A549 (cell line): ENCODE measurements around the gene GALR3.
A peak's percentile ranks its signal among the peaks of the same experiment; 100 is the strongest.

ENCODE experiments used
- CHD2 ChIP-seq: fragments of 150-350 bp; IDR thresholded peaks from 2 replicates; pipeline ENCODE4 v1.6.1; 2014; ENCODE audit warnings: low read length; ENCODE audit not compliant: partially characterized antibody
- KDM5A ChIP-seq: fragments of 200-600 bp; sonication (generic); IDR thresholded peaks from 2 replicates; pipeline ENCODE4 v1.6.1; 2016; ENCODE audit warnings: antibody characterized with exemption, mild to moderate bottlenecking
- POLR2A ChIP-seq: IDR thresholded peaks from 2 replicates; pipeline ENCODE4 v1.6.1; 2012; ENCODE audit warnings: mild to moderate bottlenecking, low read length
- TFCP2L1 ChIP-seq: fragments of 250-450 bp; sonication (Bioruptor Pico); IDR thresholded peaks from 2 replicates; pipeline ENCODE4 v1.5.0; 2021; ENCODE audit warnings: mild to moderate bottlenecking
- ZC3H11A ChIP-seq: fragments of 450-650 bp; IDR thresholded peaks from 2 replicates; pipeline ENCODE4 v1.6.1; 2014; ENCODE audit warnings: antibody characterized with exemption, mild to moderate bottlenecking
- TF ChIP-seq, protein P1 (sequence below): fragments of >200 bp; sonication (Bioruptor Twin); formaldehyde crosslinking; IDR thresholded peaks from 3 replicates; pipeline ENCODE4 v1.5.1; 2016
- TF ChIP-seq, protein P2 (sequence below): fragments of 200-600 bp; sonication (generic); IDR thresholded peaks from 2 replicates; pipeline ENCODE4 v1.6.1; 2016; ENCODE audit warnings: antibody characterized with exemption, mild to moderate bottlenecking, moderate library complexity

DNA sequence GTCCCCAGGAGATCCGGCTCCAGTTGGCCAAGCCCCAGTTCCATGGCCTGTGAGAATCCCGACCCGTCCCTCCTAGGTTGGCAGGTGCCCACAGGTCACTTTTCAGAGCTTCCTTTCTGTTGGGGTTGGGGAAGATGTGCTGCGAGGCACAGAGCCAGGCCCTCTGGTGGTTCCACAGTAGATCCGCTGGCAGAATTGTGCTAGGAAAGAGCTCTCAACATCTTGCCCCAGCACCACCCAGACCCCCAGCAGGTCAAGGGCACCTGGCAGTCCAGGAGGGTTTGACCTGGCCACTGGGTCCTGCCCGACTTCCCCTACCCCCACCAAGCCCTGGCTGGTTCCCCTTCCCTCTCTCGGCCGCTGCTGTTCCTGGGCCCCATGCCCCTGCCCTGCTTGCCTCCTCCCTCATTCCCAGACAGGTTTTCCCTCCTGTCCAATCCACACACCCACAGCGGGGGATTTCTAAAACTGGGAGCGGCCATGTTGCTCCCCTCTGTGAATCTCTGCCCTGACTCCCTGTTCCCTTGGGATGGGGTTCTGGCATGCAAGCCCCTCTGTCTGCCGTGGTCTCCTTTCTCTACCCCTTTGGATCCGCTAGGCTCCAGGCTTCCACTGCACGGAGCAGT lies 41.6 kb upstream of the GALR3 start:
- TF ChIP-seq, protein P1, sequence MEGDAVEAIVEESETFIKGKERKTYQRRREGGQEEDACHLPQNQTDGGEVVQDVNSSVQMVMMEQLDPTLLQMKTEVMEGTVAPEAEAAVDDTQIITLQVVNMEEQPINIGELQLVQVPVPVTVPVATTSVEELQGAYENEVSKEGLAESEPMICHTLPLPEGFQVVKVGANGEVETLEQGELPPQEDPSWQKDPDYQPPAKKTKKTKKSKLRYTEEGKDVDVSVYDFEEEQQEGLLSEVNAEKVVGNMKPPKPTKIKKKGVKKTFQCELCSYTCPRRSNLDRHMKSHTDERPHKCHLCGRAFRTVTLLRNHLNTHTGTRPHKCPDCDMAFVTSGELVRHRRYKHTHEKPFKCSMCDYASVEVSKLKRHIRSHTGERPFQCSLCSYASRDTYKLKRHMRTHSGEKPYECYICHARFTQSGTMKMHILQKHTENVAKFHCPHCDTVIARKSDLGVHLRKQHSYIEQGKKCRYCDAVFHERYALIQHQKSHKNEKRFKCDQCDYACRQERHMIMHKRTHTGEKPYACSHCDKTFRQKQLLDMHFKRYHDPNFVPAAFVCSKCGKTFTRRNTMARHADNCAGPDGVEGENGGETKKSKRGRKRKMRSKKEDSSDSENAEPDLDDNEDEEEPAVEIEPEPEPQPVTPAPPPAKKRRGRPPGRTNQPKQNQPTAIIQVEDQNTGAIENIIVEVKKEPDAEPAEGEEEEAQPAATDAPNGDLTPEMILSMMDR: peak; percentile 7; the same call in 1 of the 3 replicates
- TF ChIP-seq TFCP2L1 (CRISPR knock-in tag) (no peak), POLR2A (no peak), KDM5A (no peak), CHD2 (no peak), ZC3H11A (no peak)
- TF ChIP-seq, protein P2, sequence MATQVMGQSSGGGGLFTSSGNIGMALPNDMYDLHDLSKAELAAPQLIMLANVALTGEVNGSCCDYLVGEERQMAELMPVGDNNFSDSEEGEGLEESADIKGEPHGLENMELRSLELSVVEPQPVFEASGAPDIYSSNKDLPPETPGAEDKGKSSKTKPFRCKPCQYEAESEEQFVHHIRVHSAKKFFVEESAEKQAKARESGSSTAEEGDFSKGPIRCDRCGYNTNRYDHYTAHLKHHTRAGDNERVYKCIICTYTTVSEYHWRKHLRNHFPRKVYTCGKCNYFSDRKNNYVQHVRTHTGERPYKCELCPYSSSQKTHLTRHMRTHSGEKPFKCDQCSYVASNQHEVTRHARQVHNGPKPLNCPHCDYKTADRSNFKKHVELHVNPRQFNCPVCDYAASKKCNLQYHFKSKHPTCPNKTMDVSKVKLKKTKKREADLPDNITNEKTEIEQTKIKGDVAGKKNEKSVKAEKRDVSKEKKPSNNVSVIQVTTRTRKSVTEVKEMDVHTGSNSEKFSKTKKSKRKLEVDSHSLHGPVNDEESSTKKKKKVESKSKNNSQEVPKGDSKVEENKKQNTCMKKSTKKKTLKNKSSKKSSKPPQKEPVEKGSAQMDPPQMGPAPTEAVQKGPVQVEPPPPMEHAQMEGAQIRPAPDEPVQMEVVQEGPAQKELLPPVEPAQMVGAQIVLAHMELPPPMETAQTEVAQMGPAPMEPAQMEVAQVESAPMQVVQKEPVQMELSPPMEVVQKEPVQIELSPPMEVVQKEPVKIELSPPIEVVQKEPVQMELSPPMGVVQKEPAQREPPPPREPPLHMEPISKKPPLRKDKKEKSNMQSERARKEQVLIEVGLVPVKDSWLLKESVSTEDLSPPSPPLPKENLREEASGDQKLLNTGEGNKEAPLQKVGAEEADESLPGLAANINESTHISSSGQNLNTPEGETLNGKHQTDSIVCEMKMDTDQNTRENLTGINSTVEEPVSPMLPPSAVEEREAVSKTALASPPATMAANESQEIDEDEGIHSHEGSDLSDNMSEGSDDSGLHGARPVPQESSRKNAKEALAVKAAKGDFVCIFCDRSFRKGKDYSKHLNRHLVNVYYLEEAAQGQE: no peak
